ENCODE data around the gene FEV. TPM values are rescaled to one million over a fixed set of nuclear protein-coding genes. Genes with fewer than 3 reads are reported as not detected.

FEV gene
- not detected in 2 replicates for total RNA-seq

DNA sequence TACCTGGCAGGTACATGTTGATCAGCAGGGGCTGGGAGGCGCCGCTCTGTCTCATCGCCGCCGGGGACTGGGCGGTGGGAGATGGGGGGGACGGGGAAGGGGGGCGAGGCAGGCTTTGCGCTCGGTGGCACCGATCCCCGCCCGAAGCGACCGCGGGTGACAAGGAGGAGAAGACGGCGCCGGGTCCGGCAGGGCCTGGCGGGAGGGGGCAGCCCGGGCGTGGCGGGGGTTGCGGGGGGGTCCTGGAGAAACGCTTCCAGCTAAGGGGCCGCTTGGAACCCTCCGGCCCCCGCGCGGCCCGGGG lies at the start of gene FEV:
Gene FEV (minus strand): TSS at position 164 of the 304 bp plus-strand sequence. CDS start 109 bp downstream, at position 55.

DNA sequence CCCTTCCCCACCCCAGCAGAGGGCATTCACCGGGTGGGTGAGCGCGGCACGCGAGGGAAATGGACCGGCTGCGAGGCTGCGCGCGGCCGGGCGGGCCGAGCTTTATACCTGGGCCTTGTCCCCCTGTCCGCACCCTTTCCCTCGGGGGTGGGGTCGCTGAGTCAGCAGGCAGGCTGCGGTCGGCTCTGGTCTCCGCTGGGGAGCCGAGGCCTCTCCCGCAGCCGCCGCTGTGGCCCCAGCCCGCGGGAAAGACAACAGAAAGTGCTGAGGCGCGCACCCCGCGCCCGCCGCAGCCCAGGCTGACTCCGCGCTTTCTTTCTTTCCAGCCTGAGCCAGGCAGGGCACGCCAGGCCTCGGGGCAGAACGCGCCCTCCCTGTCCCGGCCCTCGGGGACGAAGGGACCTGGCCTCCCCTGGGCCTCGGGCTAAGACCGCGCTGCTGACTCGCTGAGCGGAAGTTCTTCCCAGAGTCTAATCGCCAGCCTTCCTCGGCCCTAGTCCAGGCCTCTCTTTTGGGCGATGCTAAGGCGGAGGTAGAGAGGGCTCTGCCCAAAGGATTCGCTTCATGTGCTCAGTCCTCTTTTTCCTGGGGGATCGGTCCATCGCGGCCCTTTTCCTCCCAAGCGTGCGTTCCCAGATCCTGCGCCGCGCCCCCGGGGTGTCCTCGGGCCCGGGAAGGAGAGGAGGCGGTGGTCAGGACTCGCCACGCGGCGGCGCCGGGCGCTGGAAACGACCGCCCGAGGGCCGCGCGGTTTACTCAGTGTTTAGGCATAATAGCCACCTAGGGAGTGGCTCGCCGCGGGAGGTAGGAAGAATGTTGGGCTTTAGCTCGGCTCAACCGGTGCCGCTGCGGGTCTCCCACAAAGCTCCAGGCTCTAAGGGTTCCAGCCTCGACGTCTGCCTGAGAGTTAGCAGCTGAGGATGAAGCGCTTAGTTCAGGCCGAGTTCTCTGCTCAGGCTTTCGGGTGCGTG lies 8.6 kb upstream of the FEV start, which contains the start of gene CRYBA2:
Gene CRYBA2 (minus strand): TSS at position 78 of the 971 bp plus-strand sequence. CDS start 246 bp downstream, outside the sequence.

DNA sequence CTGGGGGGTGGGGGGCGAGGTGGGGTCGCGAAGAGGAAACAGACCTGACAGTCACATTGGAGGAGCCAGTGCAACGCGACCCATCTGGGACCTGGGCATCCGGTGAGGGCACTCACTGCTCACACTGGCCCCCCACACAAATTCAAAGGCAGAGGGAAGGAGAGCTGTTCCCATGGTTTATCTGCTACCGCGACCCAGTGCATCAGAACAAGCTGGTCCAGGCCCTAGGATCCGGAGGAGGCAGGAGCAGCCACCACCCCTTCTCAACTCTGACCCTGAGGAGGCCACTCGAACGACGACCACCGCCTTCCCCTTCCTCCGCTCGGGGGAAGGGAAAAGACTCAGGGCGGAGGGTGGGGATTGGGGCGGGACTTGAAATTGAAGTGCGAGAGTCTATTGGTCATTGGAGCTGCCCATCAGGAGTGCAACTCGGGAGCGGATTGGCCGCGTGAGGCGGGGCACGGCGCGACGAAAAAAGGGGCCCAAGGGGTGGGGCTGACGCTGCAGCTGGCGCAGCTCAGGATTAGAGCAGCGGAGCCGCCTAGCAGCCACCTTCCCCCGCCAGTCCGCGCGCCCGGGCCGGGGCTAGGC lies 25.7 kb downstream of the FEV start, which contains the start of gene CDK5R2:
Gene CDK5R2 (plus strand): TSS at position 526 of the 591 bp plus-strand sequence. CDS start 155 bp downstream, outside the sequence.

Other genes starting within 250 kb of the FEV start
- 12.7 and 25.1 TPM in 2 replicates for gene CYP27A1, start 203.0 kb downstream of the FEV start, total RNA-seq
- gene PRKAG3, start 153.4 kb downstream of the FEV start, total RNA-seq, result not detected in 2 replicates
- not detected in 2 replicates for gene WNT6, start 125.4 kb downstream of the FEV start, total RNA-seq
- not detected in 2 replicates for gene WNT10A, start 104.3 kb downstream of the FEV start, total RNA-seq
- gene CDK5R2, start 25.5 kb downstream of the FEV start, total RNA-seq, result 0.22 and 0.25 TPM in 2 replicates
- gene CRYBA2, start 8.2 kb upstream of the FEV start, total RNA-seq, result not detected in 2 replicates
- not detected in 2 replicates for gene CFAP65, start 56.3 kb upstream of the FEV start, total RNA-seq
- gene IHH, start 75.7 kb upstream of the FEV start, total RNA-seq, result 0.11 TPM in 1 of 2 replicates, not detected in the other
- 19.7 and 23.9 TPM in 2 replicates for gene NHEJ1, start 175.6 kb upstream of the FEV start, total RNA-seq
- 1.00 and 2.5 TPM in 2 replicates for gene SLC23A3, start 184.8 kb upstream of the FEV start, total RNA-seq
- gene CNPPD1, start 191.7 kb upstream of the FEV start, total RNA-seq, result 26.9 and 31.2 TPM in 2 replicates
- gene RETREG2, start 193.1 kb upstream of the FEV start, total RNA-seq, result 75.1 and 77.5 TPM in 2 replicates
- gene ZFAND2B, start 221.6 kb upstream of the FEV start, total RNA-seq, result 25.5 and 30.0 TPM in 2 replicates
- 28.1 and 38.4 TPM in 2 replicates for gene ABCB6, start 233.8 kb upstream of the FEV start, total RNA-seq
- gene ATG9A, start 244.5 kb upstream of the FEV start, total RNA-seq, result 27.0 and 40.4 TPM in 2 replicates
- gene ANKZF1, start 244.6 kb upstream of the FEV start, total RNA-seq, result 23.4 and 27.0 TPM in 2 replicates